Dedifferentiated amniotic fluid mesenchymal stem cell (primary cell): ENCODE measurements around the gene UGT1A10.

Source experiments
- DNase-seq: peaks from one replicate; pipeline ENCODE4 v3.0.0-alpha.2; 2016; ENCODE audit errors: extremely low spot score

The UGT1A10 gene

GRCh38 chr2:233803994-233804393 lies 167.7 kb downstream of the UGT1A10 start:
- DNase-seq = no peak

GRCh38 chr2:233807215-233807865 lies 171.1 kb downstream of the UGT1A10 start:
- DNase-seq = no peak

- no peak for DNase-seq
These were observed 172.0 kb downstream of the UGT1A10 start for GRCh38 chr2:233807966-233808935.

- no peak for DNase-seq
These were observed 174.1 kb downstream of the UGT1A10 start for GRCh38 chr2:233810385-233810784.

GRCh38 chr2:233811087-233811486 lies 174.8 kb downstream of the UGT1A10 start:
- no peak for DNase-seq

- no peak for DNase-seq
These were observed 175.5 kb downstream of the UGT1A10 start for GRCh38 chr2:233811732-233812131.

- DNase-seq = no peak
These were observed 177.2 kb downstream of the UGT1A10 start for GRCh38 chr2:233813236-233814055.

GRCh38 chr2:233814056-233814835 lies 178.0 kb downstream of the UGT1A10 start:
- no peak for DNase-seq

GRCh38 chr2:233815861-233816260 lies 179.6 kb downstream of the UGT1A10 start:
- DNase-seq = peak; percentile 88

GRCh38 chr2:233816334-233816733 lies 180.1 kb downstream of the UGT1A10 start:
- DNase-seq = no peak

- DNase-seq = no peak
These were observed 180.5 kb downstream of the UGT1A10 start for GRCh38 chr2:233816771-233817170.

GRCh38 chr2:233817361-233817911 lies 181.2 kb downstream of the UGT1A10 start:
- no peak for DNase-seq

GRCh38 chr2:233817995-233818638 lies 181.9 kb downstream of the UGT1A10 start:
- no peak for DNase-seq

GRCh38 chr2:233818639-233819621 lies 182.7 kb downstream of the UGT1A10 start:
- DNase-seq = no peak

- DNase-seq = no peak
These were observed 183.9 kb downstream of the UGT1A10 start for GRCh38 chr2:233819884-233820773.

- no peak for DNase-seq
These were observed 184.5 kb downstream of the UGT1A10 start for GRCh38 chr2:233820774-233821105.

- no peak for DNase-seq
These were observed 184.9 kb downstream of the UGT1A10 start for GRCh38 chr2:233821196-233821595.

- DNase-seq = no peak
These were observed 185.5 kb downstream of the UGT1A10 start for GRCh38 chr2:233821709-233822100.
